Superior temporal gyrus (tissue), 1 donor: Measurements from ENCODE around the gene CDCA4.
A peak's percentile ranks its signal among the peaks of the same experiment; 100 is the strongest.

Experiments
- DNase-seq: peaks from one replicate; pipeline ENCODE4 v3.0.0-alpha.2; 2016; ENCODE audit errors: extremely low spot score

The CDCA4 gene

DNA sequence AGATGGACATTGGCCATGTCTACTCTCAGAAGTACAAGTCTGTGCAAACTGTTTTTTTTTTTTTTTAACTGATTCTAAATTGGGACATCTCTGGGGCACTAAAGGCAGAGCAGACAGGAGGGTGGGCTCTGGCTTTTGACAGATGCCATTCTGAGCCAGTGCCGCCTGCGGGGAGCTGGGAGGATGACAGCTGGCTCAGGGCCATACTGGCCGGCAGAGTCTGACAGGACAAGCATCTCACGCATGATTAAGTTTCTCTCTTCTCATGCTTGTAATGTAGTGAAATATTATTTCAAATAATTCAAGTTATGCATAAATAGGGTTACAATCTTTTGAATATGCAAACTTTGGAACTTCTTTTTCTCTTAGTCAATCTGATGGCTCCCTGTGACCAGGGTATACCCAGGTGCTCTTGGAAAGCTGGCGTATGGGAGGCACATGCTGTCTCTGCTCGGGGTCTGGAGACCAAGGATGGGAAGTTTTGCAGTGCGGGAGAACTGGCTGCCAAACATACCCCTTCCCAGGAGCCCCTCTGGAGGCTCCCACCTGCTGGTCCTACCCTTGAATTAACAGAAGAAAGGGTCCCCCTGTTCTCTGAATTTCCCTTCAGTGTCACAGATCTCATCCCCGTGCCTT, 7.6 kb downstream of the CDCA4 start:
- DNase-seq, result peak; percentile 19

DNA sequence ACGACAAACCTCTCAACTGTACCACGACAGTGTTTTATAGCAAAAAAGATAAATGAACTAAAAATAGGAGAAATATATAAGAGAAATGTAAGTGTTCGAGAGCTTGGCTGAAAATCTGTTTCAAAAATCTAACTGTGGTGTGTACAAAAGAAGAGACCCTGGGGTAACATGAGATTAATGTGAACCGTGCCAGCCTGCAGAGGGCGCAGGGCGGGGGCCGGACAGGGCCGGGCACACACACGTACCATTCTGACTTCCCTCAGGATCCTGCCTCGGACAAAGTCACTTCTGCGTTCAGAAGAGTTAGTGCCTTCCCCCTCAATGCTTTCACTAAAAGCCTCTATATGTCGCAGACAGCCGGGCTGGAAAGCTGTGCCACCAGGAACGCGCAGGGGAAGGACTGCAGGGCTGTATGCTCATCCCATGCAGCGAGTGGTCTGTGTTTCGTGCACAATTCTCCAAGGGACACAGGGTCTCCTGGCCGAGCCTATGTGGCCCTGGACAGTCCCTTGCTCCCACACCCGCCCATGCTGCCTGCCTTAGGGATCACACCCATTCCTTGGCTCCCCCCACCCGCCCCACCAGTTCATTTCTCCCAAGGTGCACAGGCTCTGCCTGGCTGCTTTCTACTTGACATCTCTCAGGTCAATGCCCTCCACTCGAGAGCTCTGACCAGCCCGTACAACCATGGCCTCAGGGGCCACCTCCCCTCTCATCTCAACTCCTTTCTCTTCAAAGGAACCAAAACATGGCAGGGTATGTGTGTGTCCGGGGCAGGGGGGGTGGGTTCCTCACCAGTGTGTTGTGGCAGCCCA, 8.5 kb downstream of the CDCA4 start:
- no peak for DNase-seq

DNA sequence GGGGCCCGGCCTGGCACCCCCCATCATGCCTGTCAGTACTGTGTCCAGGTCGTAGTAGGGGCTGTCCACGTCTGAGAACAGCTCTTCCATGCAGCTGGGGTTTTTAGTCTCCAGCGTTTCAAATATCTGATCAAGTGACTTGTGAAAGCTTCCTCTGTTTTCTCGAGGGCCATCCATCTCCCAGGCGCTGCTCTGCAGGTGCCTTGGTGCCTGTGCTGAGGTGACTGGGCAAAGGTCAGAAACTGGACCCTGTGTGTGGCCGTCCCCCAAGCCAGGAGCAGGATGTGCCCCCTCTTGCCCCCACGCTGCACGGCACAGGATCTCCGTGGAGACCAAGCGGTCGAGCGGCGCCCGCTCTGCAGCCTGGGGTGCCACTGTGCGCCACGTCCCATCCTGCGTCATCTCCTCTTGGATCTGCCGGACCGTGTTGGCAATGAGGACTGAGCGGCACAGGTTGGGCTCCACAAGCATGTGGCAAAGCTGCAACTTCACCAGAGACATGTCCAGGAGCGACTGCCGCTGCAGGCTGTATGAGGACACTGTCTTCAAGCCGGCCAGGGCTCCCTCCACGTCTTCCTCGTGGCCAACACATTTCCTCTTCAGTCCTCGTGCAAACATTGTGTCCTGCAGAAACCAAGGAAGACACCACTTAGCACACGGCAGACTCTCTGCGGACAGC, 9.4 kb downstream of the CDCA4 start:
- no peak for DNase-seq

DNA sequence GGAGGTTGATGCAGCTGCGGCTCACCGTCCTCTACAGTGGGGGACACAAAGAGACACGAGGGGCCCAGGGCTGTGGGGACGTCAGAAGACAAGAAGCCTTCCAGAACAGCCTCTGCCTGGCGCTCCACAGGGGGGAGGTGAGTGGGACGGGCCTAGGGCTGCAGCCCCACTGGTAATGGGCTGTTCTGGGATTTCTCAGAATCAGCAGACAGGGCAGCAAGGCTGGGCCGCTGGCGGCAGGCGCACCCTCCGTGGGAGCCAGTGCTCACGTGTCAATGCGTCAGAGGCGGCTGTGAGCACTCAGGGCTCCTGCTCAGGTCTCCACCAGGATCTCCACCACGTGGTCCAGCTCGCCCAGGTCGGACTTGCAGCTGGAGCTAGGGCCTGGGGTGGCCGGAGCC, 10.0 kb downstream of the CDCA4 start:
- no peak for DNase-seq

DNA sequence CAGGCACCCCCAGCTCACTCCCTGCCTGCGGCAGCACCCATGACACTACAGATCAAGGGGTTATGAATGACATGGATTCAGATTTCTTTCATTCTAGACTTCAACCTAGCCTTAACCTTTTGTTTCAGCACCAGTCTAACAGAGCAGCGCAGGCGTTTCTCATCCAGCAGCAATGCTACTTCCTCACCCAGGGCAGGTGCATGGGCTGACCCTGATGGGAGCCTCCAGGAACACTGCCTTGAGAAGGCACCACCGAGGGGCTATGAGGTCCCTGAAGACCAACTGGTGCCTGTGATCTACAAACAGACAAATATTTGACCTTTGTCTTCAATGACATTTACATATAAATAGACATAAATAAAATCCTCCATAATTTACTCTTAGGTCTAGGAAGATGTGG, 10.8 kb downstream of the CDCA4 start:
- no peak for DNase-seq

DNA sequence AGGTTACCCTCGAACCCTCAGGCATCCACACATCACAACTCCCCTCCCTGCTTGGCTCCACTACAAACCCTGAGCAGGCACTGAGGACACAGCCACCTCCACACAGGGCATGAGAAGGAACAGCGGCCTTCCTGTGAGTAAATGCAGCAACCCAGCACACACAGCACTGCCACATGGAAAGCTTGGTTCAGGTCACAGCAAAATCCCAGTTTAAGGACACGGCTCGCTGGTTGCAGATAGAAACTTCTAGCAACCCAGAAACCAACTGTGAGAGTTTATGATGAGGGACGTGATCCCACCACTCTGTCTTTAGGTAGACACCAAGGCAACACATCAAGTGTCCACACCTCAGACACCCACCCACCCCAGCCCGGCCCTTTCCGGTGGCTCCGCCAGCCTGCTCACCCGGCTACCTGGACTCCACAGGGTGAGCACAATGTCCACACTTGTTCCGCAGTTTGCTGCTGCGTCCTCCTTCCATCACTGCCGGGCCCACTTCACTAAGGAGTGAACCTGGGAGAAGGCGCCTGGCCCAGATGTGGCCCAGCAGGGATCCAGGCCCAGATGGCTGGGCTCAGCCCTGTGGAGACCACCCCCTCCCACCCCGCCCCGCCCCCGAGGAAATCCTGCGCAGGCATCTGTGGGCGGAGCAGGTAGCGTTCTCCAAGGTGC, 13.2 kb downstream of the CDCA4 start:
- DNase-seq, result no peak

DNA sequence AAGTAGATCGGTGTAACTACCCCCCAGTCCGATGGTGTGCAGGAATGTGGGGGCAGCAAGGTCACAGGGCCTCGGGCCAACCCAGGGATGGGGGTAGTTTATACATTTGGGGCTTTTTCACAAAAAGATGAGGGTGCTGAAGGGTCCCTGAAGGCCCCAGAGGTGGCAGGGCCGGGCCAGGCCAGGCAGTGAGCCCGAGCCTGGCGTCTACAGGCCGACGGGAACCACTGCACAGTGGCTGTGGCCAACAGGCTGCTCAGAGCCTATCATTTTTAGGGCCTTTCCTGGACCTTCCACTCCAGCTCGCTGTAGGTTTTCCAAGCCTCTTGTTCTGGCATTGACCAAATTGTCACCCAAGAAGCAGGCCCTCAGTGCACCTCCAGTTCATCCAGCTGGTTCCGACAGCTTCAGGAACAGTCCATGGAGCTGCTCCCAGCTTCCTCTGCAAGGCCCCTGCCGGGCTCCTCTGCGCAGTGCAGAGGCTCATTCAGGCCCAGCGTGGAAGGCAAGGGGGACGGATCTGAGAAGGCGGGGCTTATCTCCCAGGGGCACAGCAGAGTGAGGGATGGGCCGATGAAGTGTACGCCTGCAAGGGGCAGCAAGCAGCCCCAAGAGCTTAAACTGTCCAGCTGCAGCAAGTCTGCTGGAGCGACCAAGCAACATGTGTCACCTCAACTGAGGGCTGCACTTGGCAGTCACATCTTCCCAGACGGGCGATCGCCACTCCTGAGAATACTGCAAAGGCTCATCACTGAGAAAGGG, 13.9 kb downstream of the CDCA4 start:
- no peak for DNase-seq

DNA sequence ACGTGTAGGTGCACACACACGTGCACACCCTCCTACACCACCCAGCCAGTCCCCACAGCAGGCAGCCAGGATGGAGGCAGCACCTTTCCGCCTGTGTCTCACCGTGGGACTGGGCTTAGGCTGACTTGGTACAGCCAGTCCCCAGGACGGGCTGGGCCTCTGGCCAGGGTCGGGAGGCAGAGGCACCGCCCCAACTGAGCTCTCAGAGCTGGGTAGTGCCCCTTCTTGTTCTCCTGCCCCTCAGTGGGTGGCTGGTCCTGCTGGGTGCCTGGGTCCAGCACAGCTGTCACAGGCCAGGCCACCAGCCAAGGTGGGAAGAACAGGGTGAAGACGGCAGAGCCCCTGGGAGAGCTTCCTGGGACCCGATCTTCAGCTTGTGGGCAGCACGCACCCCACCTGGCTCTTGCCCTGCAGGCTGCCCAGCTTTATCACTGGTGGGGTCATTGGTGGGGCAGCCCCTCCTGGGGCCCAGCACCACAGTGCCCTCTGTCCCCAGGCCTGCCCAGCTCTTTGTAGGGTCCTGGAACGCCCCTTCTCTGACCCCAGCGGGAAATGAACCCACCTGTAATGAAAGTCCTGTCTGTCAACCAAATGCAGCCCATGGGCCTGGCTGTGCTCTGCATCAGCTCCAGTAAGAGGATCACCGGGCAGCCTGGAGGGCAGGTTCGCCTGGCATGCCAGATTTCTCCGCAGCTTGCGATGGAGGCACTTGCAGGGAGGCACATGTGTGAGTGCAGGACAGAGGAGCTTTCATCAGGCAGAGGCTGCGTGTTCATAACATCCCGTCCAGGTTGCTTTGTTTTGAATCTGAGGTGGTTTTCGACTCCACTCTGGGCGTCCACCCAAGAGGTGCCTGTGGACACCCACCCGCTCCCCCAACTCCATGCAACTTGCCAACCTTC, 14.7 kb downstream of the CDCA4 start:
- no peak for DNase-seq

DNA sequence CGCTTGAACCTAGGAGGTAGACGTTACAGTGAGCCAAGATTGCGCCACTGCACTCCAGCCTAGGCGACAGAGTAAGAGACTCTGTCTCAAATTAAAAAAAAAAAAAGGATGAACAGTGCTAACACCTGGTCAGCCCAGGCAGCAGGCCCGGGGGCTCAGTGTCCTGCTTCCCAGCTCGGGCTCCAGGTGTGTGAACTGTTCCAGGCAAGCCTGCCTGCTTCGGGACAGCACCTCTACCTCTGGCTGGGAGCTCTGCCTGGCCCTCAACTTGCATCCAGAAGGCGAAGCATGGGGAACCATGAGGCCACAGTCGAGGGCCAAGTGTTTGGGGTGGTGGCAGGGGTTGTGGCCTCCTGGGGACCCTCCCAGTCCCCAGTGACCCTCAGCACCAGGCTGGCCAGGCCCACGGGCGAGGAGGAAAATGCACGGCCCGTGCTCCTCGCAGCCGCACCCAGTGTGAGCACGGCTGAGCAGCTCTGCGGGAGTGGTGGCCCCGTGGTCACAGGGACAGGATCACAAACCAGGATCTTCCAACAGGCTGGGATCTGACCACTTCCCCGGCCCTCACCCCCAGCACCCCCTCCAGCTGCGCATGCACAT, 15.5 kb downstream of the CDCA4 start:
- no peak for DNase-seq

DNA sequence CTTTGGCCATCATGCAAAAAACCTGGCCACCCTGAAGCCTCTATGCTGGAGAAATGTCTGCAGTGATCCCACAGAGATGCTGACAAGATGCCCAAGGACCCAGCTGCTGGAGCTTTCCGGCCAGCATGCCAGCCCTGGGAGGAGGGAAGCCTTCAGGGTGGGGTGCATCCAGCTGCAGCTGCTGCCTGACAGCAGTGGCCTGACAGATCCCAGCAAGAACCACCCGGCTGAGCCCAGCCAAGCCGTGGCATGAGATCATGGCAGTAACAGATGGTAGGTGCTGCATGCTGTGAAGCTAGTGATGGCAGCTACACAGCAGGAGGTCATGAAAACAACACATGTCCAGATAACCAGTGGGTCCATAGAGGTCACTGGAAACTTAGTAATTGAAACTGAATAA, 21.5 kb downstream of the CDCA4 start:
- DNase-seq, result no peak

DNA sequence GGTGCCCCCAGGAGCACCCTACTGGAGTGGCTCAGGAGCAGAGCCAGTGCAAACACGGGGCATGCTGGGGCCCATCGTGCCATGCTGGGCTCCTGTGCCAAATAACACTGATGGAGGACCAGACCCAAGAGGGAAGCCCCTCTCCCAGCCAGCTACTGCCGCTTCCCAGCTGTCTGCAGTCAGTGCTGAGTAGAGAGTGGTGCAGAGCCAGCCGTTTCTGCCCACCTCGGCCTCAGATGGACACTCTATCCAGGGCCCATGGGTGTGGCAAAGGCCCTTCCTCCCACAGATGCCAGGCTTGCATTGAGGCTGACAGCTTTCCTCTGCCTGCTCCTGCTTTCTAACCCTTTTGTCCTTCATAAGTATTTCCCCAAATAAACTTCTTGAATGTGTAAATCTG, 22.1 kb downstream of the CDCA4 start:
- no peak for DNase-seq

DNA sequence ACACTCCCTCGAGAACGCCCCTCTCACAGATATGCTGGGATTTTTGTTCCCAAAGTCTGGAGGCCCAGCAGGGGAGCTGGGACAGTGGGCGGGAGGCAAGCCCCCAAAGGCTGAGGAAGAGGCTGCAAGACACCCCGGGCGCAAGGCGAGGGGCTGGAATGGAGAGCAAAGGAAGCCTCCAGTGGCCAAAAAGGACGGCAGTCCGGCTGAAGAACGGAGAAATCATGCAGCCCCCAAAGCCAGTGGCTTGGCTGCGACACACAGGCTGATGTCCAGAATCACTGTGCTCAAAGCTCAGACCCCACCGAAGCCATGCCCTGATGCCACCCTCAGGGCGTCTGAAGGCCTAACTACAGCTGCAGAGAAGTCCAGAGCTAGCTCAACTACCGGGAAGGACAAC, 24.4 kb downstream of the CDCA4 start:
- DNase-seq, result no peak

DNA sequence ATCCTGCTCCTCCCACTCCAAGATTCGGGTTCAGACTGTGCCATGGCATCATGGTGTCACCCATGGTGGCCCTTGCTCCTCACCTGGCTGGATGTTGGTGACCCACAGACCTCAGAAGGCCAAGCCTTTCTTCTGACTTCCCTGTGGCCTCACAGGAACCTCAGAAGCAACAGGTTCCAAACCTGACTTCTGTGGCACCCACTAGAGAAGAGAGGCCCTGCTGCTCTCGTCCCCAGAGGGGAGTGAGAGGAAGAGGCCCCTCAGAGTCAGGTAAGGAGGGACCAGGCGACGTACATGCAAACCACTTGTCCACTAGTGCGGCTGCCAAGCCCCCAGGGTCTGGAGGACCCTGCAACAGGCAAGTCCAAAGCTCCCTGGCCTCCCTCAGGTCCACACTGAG, 24.9 kb downstream of the CDCA4 start:
- DNase-seq, result no peak

DNA sequence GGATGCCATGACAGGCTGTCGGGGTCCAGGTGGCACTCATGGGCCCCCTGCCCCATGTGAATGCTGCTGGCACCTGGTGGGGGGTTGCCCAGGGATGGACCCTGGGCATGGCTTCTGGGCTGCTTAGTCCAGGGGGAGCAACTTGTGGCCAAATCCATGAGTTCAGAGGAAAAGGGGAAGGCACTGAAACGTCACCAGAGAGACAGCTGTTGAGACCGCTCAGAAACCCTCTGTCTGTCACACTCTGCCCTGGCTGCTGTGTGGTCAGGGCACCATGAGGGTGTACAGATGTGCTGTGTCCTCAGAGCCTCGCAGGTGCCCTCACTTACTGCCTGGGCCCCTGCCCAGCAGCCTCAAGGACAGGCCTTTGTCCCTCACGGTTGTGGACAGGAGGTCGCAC, 25.9 kb downstream of the CDCA4 start:
- DNase-seq, result no peak

DNA sequence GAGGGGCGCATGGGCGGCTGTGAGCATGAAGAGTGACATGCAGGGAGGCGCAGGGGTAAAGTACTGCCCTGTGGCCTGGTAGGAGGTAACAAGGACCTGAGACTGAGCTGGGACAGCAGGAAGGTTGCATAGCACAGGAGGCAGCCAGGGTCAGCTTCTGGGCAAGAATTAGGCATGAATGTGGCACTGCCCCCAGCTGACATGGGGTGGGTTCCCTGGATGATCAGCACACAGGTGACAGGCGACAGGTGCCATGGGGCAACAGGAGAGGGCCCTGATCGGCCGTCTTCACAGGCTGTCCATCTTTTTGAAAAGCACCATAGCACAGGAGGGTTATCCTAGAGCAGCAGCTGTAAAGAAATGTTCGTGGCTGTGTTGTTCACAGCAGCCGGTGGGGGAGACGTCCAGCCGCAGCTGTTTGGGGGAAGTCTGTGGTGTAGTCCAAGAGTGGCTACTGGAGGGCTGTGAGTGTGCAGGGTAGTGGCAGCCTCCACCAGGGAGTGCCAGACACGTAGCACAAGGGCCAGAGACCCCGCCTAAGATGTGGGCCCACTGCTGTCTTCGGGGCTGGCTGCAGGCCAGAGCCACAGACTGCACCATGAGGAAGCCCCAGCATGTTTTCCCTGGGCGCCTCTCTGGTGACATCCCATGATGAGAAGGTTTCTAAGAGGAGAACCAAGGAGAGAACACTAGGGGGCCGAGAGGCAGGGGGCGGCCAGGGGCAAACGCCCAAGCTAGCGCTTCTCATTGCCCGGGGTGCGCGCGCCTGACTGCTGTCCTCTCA, 26.9 kb downstream of the CDCA4 start:
- no peak for DNase-seq

DNA sequence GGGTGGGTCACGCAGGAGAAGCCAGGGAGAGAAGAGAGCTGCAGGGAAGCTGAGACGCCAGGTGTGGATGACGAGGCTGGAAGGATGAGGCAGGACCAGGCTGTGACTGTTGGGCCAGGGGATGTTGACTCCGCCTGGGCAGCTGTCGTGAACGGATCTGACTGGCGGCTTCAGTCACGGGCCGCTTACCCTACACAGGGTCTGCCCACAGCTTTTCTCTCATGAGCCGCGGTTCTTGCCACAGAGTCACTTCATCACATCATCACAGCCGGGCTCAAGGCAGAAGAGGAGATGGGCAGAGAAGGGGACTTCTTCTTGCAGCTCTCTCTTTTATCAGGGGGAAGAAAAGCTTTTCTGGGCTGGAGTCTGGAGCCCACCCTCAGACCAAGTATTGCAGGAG, 27.6 kb downstream of the CDCA4 start:
- no peak for DNase-seq

DNA sequence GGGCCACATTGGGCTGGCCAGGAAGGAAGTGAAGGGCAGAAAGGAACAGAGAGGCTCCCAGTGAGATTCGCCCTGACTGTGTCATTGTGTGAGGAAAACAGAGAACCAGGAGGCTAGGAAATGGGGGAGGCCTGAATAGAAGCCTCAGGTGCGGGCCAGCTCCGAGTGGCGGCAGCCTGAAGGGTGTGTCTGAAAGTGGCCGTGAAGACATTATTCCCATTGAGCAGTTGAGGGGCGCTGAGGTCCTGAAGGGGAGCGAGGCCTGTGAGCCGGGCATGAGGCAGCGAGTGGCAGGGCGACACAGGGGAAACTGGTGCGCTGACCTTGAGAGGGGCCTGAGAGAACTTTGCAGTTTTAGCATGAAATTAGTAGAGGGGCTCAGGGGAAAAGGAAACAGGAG, 28.4 kb downstream of the CDCA4 start:
- no peak for DNase-seq

DNA sequence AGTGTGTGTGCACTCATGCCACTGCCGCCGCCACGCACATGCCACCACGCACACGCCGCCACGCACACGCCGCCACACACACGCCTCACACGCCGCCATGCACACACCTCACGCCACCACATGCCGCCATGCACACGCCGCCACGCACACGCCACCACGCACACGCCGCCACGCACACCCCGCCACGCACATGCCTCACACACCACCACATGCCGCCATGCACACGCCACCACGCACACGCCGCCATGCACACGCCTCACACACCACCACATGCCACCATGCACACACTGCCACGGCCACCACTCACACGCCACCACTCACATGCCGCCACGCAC, 29.0 kb downstream of the CDCA4 start:
- no peak for DNase-seq

DNA sequence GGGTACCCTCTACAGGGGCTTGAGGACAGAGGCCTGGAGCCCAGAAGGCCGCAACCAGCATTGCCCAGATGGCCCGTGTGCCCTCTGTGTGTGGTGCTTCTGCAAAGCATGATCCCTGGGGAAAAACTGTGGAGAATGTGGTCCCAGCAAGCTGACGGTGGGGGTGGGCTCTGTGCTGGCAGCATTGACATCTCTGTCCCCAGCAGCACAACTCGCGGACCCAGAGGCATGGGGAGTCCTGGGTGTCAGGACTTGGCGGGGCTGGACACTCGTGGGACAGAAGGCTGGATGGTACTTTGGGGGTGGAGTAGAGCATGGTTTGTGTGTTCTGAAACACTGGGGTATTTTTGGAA, 31.0 kb downstream of the CDCA4 start:
- DNase-seq, result no peak
